Tibial nerve (tissue), 4 donors: ENCODE measurements around the gene GRM8.

Source experiments
- CTCF ChIP-seq, 5 experiments: fragments of 200-600 bp in 3 of 5; fragments of 450-650 bp in 2 of 5; sonication (generic) in 3 of 5; IDR thresholded peaks; one replicate each; pipeline ENCODE4 v1.5.1; 2016 to 2019; ENCODE audit warnings: antibody characterized with exemption in 5 of 5, mild to moderate bottlenecking in 3 of 5, moderate library complexity in 2 of 5
- EP300 ChIP-seq, 2 donors: sonication (generic); formaldehyde crosslinking; IDR thresholded peaks; one replicate each; pipeline ENCODE4 v1.6.1; 2017; ENCODE audit warnings: antibody characterized with exemption in 2 of 2, mild to moderate bottlenecking in 1 of 2
- POLR2A ChIP-seq, 2 donors: fragments of 450-650 bp; IDR thresholded peaks; one replicate each; pipeline ENCODE4 v1.6.1; 2017; ENCODE audit warnings: antibody characterized with exemption in 2 of 2, mild to moderate bottlenecking in 2 of 2, moderate library complexity in 2 of 2

- no peak for TF ChIP-seq CTCF (IDR thresholded peaks at IDR 0.05)
- no peak for TF ChIP-seq EP300 (IDR thresholded peaks at IDR 0.05)
- no peak for TF ChIP-seq POLR2A (IDR thresholded peaks at IDR 0.05)
Observed at GRCh38 chr7:126728967-126729366, 523.8 kb downstream of the GRM8 start.
